H54 (cell line): Measurements from ENCODE around the gene DAPK2.

Source experiments
- DNase-seq: peaks from one replicate; pipeline ENCODE4 v3.0.0; 2011; ENCODE audit warnings: low spot score, mixed read lengths; ENCODE audit not compliant: insufficient read length
- FAIRE-seq: peaks from 3 replicates; lab custom pipeline; 2011; peaks lifted over from hg19 to GRCh38; lab: Jason Lieb, UNC
- POLR2A ChIP-seq: IDR thresholded peaks from 2 replicates; pipeline ENCODE4 v1.6.1; 2011; ENCODE audit warnings: low read depth, mild to moderate bottlenecking, low read length

The DAPK2 gene

DNA sequence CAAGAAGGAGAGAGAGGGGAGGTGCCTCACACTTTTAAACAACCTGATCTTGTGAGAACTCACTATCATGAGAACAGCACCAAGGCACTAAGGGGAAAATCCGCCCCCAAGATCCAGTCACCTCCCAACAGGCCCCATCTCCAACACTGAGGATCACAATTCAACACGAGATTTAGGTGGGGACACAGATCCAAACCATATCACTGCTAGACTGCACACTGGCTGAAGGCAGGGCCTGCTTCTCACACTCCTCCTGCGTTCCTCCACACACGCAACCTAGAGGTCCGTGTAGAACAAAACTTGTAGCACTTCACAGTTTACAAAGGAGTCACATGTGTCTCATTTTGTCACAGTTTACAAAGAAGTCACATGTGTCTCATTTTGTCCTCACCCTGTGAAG lies 97.8 kb downstream of the DAPK2 start:
- no peak for TF ChIP-seq POLR2A
- FAIRE-seq (no peak), DNase-seq (no peak)

DNA sequence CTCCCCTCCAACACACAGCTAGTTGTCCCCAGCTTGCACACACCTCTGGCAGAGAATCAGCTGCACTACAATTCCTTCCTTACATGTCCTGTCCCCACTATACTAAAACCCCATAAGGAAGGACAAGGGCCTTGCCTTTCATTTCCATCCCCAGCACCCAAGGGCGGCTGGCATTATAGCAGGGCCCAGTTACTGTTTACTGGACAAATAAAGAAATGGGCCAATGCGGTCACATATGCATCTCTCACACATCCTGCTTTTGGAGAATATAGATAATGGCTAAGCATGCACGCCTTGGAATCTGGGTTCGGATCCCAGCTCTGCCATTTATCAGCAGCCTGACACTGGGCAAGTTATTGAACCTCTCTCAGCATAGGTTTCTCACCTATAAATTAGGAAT lies 99.1 kb downstream of the DAPK2 start:
- no peak for TF ChIP-seq POLR2A
- DNase-seq (no peak), FAIRE-seq (no peak)

DNA sequence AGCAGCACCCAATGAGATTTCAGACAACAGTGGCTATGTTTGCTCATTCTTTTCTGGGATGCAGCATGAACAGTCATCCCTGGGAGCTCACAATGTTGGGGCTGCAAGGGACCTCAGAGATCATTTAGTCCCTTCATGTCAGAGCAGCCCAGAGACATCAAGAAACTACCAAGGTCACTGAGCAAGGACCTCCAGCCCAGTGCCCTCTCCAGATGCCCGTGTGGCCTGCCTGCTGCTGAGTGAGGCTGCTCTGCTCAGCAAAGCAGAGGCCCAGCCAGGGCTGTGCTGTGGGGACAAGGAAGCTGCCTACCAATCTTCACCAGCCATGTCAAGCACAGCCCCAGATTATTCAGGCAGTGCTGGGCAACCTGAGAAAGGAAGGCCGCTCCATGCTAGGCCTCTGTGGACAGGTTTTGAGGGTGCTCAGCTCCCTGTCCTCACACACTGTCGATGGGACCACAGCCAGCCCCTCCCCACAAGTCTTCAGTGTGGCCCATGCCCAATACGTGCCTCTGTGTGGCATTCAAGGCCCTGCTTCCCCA lies 99.7 kb downstream of the DAPK2 start:
- FAIRE-seq (no peak), DNase-seq (no peak)
- no peak for TF ChIP-seq POLR2A

DNA sequence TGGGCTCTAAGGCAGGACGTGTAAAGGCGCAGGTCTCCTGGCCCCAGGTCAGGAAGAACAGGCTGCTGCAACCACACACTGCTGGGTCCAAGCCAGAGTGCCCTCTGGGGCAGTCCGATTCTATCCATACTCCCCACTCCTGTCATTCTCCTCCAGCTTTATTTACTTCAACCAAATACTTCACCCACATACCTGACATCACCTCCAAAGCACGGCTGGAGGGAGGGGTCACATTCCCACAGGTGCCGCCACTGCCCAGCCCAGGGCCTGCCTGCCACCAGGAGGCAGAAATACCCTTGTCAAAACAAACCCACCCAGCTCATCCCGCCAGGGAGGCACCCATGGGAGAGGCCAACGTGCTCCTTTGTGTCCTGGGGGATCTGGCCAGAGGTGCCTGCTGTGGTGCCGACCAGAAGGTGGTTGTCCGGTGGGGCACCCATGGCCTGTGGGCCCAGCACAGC lies 100.4 kb downstream of the DAPK2 start:
- TF ChIP-seq POLR2A: no peak
- no peak for DNase-seq

DNA sequence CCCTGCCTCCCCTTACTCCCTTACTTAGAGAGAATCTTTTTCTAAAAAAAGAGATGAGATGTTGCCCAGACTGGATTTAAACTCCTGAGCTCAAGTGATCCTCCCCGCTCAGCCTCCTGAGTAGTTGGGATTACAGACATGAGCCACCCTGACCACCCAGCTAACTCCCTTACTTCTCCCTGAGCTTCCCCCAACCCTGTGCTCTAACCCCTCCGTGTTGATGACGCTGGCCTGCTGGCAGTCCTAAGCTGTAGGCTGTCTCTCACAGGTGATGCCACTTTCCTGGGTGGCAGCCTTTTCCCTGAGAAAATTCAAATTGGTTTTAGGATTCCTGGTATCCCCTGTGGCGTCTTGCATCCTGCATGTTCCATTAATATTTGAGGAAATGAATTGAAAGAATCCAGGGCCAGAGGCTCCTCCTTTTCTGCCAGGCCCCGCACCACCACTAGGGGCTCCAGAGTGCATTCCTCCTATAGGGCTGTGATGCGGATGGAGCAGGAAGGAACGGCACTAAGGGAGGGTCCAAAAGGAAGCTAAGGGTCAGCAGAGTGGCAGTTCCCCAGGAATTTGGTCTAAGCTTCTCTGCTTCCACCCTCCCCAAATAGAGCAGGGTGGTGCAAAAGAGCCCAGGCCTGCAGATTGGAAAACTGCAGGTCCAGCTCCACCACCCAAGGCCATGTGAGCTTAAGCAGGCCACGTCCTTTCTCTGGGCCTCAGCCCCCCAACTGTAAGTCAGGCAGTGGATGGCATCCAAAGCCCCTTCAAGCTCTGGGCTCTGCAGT lies 101.1 kb downstream of the DAPK2 start:
- DNase-seq (peak; percentile 39), FAIRE-seq (no peak)
- no peak for TF ChIP-seq POLR2A

More for the DNA sequence above, 100.4 kb downstream of the DAPK2 start:
- FAIRE-seq: no peak

DNA sequence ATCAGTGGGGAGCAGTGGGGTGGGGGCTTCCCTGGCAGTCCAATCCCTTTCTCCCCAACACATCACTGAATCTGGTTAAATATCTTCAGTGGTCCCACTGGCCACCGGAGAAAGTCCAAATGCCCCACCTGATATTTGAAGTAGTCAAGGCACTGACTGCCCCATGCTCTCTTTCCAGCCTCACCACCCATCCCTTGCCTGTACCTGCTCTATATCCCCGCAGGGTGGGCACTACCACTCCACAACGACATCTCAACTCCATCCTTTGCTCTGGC lies 101.7 kb downstream of the DAPK2 start:
- DNase-seq (no peak), FAIRE-seq (no peak)
- no peak for TF ChIP-seq POLR2A

DNA sequence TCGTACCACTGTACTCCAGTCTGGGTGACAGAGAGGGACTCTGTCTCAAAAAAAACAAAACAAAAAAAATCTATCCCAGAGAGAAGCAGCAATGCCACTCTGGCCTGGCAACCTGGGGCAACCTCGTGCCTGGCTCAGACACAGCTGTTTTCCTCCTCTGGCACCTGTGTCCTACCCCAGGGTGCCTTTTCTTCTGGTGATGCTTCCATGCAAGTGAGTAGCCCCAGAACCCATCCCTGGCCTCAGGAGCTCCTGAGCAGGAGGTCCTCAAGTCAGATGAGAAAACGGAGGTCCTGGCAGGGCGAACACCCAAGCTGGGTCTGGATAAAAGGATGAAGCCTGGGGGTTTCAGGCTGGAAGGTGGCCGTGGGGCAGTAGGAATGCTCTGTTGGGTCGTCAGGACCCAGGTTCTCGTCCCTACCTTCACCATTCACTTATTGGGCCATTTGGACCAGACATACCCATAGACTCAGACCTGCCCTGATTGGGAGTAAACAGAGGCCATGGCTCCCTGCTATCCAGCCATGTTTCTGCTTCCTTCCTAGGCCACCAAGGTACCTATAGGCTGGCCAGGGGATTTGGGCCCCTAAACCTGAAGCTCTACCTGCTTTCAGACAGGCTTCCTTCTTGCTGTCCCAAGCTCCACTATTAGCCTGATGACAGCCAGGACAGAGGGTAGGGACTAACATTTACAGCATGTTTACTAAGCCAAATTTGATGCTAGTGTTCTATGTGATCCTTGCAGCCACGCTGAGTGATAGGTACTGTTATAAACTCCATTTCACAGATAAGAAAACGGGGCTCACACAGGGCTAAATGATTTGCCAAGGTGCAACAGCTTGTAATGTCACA lies 102.2 kb downstream of the DAPK2 start:
- no peak for DNase-seq
- no peak for FAIRE-seq
- no peak for TF ChIP-seq POLR2A

DNA sequence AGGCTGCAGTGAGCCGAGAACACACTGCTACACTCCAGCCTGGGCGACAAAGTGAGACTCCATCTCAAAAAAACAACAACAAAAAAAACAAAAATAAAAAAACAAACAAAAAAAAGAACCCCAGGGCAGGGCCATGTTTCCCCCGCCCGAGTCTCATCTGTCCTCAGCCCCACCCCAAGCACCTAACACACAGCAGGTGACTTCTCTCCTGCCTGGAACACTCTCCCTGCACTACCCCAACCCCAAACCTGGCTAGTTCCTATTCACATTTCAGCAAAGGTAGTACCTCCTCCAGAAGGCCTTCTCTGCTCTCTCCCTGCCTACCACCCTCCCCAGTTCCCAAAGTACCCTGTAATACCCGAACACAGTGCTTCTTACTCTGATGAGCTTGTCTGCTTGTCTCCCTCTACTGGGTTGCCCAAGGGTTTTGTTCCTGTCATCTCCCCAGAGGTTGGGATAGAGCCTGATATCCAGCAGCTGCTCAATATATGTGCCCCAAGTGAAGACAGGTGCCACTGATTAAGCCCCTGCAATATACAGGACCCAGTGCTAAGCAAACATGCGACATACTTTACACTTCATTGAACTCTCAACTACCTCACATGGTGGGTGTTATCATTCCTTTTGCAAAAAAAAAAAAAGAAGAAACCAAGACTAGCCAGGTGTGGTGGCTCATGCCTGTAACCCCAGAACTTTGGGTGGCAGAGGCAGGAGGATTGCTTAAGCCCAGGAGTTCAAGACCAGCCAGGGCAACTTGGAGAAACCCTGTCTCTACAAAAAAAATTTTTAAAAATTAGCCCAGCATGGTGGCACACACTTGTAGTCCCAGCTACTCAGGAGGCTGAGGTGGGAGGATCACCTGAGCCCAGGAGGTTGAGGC lies 103.6 kb downstream of the DAPK2 start:
- DNase-seq (no peak), FAIRE-seq (no peak)
- no peak for TF ChIP-seq POLR2A

DNA sequence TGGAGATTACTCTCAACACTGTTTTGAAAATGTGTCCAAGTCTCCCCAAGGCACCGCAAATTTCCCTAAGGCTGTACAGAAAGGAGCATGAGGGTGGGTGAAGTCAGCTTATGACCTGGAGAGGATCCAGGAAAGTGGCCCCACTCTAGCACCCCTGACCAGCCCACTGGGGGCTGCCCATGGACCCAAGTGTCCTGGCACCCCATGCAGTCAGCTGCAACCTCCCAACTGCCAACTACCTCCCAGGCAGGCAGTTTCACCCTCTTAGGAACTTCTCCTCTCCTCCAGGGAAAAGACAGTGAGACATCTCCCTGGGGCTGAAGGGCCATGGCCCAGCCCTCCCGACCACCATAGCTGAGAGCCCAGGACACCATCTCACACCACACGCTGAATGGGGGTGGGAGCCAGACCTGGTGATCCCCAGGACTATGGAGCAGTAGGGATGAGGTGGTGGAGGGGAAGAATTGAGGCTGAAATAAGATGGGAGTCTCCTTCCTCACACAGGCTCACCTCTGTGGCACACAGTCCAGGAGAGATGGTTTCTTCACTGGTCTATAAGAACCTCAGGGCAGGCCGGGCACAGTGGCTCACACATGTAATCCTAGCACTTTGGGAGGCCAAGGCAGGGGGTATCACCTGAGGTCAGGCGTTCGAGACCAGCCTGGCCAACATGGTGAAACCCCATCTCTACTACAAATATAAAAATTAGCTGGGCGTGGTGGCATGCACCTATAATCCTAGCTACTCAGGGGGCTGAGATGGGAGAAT lies 104.4 kb downstream of the DAPK2 start:
- no peak for TF ChIP-seq POLR2A
- no peak for FAIRE-seq
- no peak for DNase-seq

DNA sequence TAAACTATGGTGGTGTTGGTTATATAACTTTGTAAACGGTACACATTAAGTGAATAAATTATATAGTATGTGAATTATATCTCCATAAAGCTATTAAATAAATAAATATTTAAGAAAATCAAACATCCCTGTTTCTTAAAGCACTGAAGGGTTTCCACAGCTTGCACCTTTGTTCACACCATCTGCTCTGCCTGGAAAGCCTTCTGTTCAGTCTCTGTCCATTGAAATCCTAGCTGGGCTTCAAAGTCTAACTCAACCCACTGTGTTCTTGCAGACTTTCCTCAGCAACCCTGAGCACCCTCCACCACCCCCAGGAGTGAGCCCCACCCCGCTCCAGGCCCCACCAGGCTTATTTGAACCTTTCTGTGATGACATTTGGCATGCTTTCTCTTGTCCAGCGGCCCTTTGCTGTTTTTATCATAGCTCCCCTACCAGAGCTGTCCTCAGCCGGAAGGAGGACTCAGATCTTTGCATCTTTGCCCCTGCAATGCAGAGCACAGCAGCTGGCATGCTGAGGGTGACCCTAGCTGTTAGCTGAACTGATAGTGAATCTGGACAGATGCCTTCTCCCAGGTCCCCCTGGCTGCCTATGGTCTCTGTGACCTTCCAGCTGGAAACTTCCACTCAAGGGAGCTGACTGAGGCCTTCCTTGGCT lies 105.2 kb downstream of the DAPK2 start:
- FAIRE-seq (no peak), DNase-seq (no peak)
- no peak for TF ChIP-seq POLR2A

DNA sequence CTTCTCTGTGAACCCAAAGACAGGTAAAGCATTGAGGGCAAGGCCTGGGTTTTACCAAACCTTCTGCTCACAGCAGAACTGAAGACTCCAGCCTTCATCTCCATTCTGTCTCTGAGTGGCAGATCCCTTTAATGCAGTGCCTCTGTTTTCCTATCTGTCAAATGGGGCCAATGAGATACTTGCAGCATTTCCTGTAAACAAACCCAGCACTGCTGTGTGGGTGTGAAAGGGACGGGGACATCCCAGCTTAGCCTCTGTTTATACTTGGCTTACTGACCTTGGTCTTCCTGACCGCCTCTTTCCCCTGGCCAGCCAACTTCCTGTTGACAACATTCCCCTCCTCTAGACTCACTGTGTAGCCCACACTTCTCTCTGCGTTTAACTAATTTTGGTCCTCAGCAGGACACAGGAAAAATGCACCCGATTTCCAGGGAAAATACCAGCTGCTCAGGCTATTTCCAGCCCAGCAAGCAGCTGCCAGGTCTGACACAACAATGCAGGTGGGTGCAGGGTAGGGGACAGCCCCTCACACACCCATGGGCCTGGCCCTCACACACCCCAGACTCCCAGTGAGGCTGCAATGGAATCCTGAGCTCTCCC lies 106.7 kb downstream of the DAPK2 start:
- TF ChIP-seq POLR2A: no peak
- DNase-seq (no peak), FAIRE-seq (no peak)

DNA sequence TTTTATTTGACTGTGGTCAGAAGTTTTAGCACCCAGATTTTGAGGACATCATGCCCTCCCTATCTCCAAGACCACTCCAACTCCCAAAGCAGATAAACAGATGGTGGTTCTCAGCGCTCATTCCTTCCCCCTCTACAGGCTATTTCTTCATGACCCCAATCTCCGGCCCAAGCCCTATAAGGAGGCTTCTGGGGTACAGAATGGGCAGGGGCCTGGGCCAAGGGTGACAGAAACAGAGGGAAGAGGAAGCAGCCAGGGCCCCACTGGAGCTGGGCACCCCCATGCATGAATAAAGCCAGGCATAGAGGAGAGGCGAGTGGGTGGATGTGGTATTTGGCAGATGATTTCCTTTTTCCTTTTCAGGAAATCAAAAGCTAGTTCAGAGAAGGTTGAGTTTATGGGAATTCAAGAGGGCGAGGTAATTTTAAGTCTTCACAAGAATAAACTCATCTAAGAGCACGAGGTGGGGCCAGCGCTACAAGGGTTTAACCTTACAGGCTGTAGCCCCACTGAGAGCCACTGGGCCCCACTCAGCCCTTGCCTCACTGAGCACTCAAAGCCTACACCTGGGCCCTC lies 107.7 kb downstream of the DAPK2 start:
- no peak for DNase-seq
- TF ChIP-seq POLR2A: no peak
- FAIRE-seq: no peak
